Brain microvascular endothelial cell (primary cell): ENCODE results near the gene ZBTB43.

Experiments
- DNase-seq: peaks from one replicate; pipeline ENCODE4 v3.0.0-alpha.2; 2020
- H3K27ac ChIP-seq: fragments of 250-450 bp; sonication (Bioruptor Pico); 2 replicates; pipeline ENCODE4 v1.5.1; 2020; ENCODE audit warnings: mild to moderate bottlenecking, moderate library complexity
- H3K27me3 ChIP-seq: fragments of 250-450 bp; sonication (Bioruptor Pico); replicated peaks from 2 replicates; pipeline ENCODE4 v1.5.1; 2020; ENCODE audit warnings: mild to moderate bottlenecking
- H3K36me3 ChIP-seq: fragments of 250-450 bp; sonication (Bioruptor Pico); replicated peaks from 2 replicates; pipeline ENCODE4 v1.5.1; 2020; ENCODE audit warnings: mild to moderate bottlenecking
- H3K4me3 ChIP-seq: 2 replicates; pipeline ENCODE4 v1.5.1; 2011; ENCODE audit warnings: low read depth, mild to moderate bottlenecking, control low read depth, low read length, moderate library complexity
- CTCF ChIP-seq: IDR thresholded peaks from 2 replicates; pipeline ENCODE4 v1.5.1; 2011; ENCODE audit warnings: low read depth, mild to moderate bottlenecking, moderate library complexity, low read length, control low read depth, inconsistent platforms; ENCODE audit errors: missing control alignments
- in situ Hi-C: cut with HindIII; loops from 2 replicates; pipeline ENCODE4 v1.10.0; 2017; ENCODE audit warnings: low sequenced_read_pairs, low pct_ligation_motif_present

ZBTB43 gene

GRCh38 chr9:126852086-126852688 lies 47.3 kb downstream of the ZBTB43 start:
- no peak for DNase-seq
- no peak for TF ChIP-seq CTCF
- in situ Hi-C loops, result no loop called here
- Histone ChIP-seq H3K36me3 (no peaks in the 10 kb centered on the region), H3K27me3 (peaks cover 4% of the 10 kb centered on the region), H3K4me3 (no peak overlapping the region), H3K27ac (no peak overlapping the region)

- H3K4me3 ChIP-seq, result no peak overlapping the region
- peak overlapping the region; percentile 30 for H3K27ac ChIP-seq
- in situ Hi-C loops, result no loop called here
- peak; percentile 74 for DNase-seq
- peaks cover 4% of the 10 kb centered on the region for H3K27me3 ChIP-seq
- TF ChIP-seq CTCF, result no peak
- no peaks in the 10 kb centered on the region for H3K36me3 ChIP-seq
Observed at GRCh38 chr9:126853667-126854066, 48.8 kb downstream of the ZBTB43 start.

GRCh38 chr9:126854734-126855133 lies 49.9 kb downstream of the ZBTB43 start:
- Histone ChIP-seq H3K27ac (no peak overlapping the region), H3K36me3 (no peaks in the 10 kb centered on the region), H3K27me3 (peaks cover 4% of the 10 kb centered on the region), H3K4me3 (no peak overlapping the region)
- no peak for DNase-seq
- in situ Hi-C loops, result no loop called here
- TF ChIP-seq CTCF, result no peak

GRCh38 chr9:126856326-126856877 lies 51.6 kb downstream of the ZBTB43 start:
- in situ Hi-C loops, result no loop called here
- Histone ChIP-seq H3K27me3 (peaks cover 4% of the 10 kb centered on the region), H3K27ac (no peak overlapping the region), H3K4me3 (no peak overlapping the region), H3K36me3 (no peaks in the 10 kb centered on the region)
- no peak for TF ChIP-seq CTCF
- DNase-seq, result no peak

GRCh38 chr9:126857261-126857960 lies 52.6 kb downstream of the ZBTB43 start:
- no peak overlapping the region for H3K27ac ChIP-seq
- in situ Hi-C loops, result no loop called here
- H3K36me3 ChIP-seq, result no peaks in the 10 kb centered on the region
- peaks cover 1% of the 10 kb centered on the region for H3K27me3 ChIP-seq
- no peak overlapping the region for H3K4me3 ChIP-seq
- DNase-seq, result no peak
- TF ChIP-seq CTCF, result no peak

GRCh38 chr9:126859111-126859510 lies 54.3 kb downstream of the ZBTB43 start:
- Histone ChIP-seq H3K27me3 (no peaks in the 10 kb centered on the region), H3K36me3 (peaks cover 4% of the 10 kb centered on the region), H3K4me3 (no peak overlapping the region), H3K27ac (no peak overlapping the region)
- in situ Hi-C loops, result no loop called here
- TF ChIP-seq CTCF, result no peak
- no peak for DNase-seq
